ENCODE results near the gene GRIK3.

DNA sequence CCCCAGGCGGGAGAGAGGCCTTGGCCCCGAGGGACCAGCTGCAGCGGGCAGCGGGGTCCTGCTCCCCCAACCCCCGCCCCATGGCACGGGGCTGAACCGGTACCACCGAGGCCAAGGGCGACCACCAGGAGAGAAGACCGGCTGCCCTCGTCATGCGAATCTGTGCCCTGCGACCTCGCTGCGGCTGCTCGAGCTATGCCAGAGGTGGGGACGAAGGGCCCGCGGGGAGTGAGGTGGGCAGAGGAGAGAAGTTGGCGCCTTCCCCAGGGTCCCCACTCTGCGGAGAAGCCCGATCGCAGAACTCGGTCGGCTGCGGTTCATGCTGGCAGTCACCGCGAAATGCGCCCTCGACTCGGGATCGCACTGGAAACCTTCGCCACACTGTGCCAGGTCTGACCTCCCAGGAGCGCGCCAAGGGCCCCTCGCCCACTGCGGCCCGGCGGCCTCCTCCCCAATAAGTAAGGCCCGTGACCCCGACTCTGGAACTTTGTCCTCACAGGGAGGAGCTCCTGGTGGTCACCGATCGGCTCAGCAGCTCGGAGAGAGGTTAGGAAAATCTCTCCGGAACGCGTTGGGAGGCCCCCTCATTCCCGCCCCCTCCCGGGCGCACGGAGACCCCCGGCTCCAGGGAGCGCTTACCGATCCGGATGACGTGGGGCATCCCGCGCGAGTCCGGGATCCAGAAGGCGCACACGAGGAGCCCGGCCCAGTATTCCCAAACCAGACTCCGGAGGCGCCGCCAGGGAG, 787 bp downstream of the GRIK3 start:
- no peak for TF ChIP-seq POLR2A (IDR thresholded peaks at IDR 0.05)
- TF ChIP-seq CTCF (IDR thresholded peaks at IDR 0.05): no peak
